SK-N-SH (cell line): ENCODE results near the gene KCNIP4.

Experiments used
- EP300 ChIP-seq, 2 experiments: IDR thresholded peaks; 2 replicates each; pipeline versions ENCODE4 v1.4.0 to v1.6.1; 2012; ENCODE audit warnings: borderline replicate concordance in 1 of 2, low read depth in 1 of 2, low read length in 1 of 2
- FOSL2 ChIP-seq: IDR thresholded peaks from 2 replicates; pipeline ENCODE4 v1.4.0; 2012; ENCODE audit warnings: low read depth, mild to moderate bottlenecking, moderate library complexity, borderline replicate concordance
- JUND ChIP-seq: IDR thresholded peaks from 2 replicates; pipeline ENCODE4 v1.4.0; 2012
- MXI1 ChIP-seq: IDR thresholded peaks from 2 replicates; pipeline ENCODE4 v1.6.1; 2012; ENCODE audit warnings: mild to moderate bottlenecking, low read depth, low read length, improper control_type of control experiment
- POLR2AphosphoS5 ChIP-seq: IDR thresholded peaks from 2 replicates; pipeline ENCODE4 v1.6.1; 2012; ENCODE audit warnings: low read depth, low read length
- RXRA ChIP-seq: IDR thresholded peaks from 2 replicates; pipeline ENCODE4 v1.4.0; 2012; ENCODE audit warnings: low read depth, mild to moderate bottlenecking, borderline replicate concordance
- TAF1 ChIP-seq: IDR thresholded peaks from 2 replicates; pipeline ENCODE4 v1.6.1; 2012; ENCODE audit warnings: low read depth, mild to moderate bottlenecking, low read length, moderate library complexity, borderline replicate concordance
- TCF12 ChIP-seq: IDR thresholded peaks from 2 replicates; pipeline ENCODE4 v1.4.0; 2012
- TEAD4 ChIP-seq: IDR thresholded peaks from 2 replicates; pipeline ENCODE4 v1.4.0; 2012; ENCODE audit warnings: mild to moderate bottlenecking, borderline replicate concordance; ENCODE audit not compliant: insufficient read depth
- USF1 ChIP-seq: IDR thresholded peaks from 2 replicates; pipeline ENCODE4 v1.4.0; 2012; ENCODE audit warnings: low read depth, borderline replicate concordance
- USF2 ChIP-seq: fragments of 150-350 bp; IDR thresholded peaks from 2 replicates; pipeline ENCODE4 v1.6.1; 2017; ENCODE audit warnings: antibody characterized with exemption, low read length, low read depth, borderline replicate concordance
- YY1 ChIP-seq: IDR thresholded peaks from 2 replicates; pipeline ENCODE4 v1.4.0; 2012; ENCODE audit warnings: low read depth, mild to moderate bottlenecking
- TF ChIP-seq, protein P1 (sequence below): fragments of 200-600 bp; sonication (generic); IDR thresholded peaks from 2 replicates; pipeline ENCODE4 v1.6.1; 2017; ENCODE audit warnings: antibody characterized with exemption, mild to moderate bottlenecking, moderate library complexity

GRCh38 chr4:21893136-21893535 is 55.4 kb downstream of the KCNIP4 start:
- TF ChIP-seq RXRA (no peak), EP300 (IDR thresholded peaks at IDR 0.05; ENCODE audit: borderline replicate concordance in 1 of 2, low read depth in 1 of 2, low read length in 1 of 2) (no peak), USF2 (no peak), TAF1 (no peak), MXI1 (no peak), POLR2AphosphoS5 (no peak), FOSL2 (no peak), TCF12 (peak; percentile 38; the same call in 1 of the 2 replicates), USF1 (no peak), JUND (no peak), YY1 (no peak), TEAD4 (no peak)
- TF ChIP-seq, protein P1, sequence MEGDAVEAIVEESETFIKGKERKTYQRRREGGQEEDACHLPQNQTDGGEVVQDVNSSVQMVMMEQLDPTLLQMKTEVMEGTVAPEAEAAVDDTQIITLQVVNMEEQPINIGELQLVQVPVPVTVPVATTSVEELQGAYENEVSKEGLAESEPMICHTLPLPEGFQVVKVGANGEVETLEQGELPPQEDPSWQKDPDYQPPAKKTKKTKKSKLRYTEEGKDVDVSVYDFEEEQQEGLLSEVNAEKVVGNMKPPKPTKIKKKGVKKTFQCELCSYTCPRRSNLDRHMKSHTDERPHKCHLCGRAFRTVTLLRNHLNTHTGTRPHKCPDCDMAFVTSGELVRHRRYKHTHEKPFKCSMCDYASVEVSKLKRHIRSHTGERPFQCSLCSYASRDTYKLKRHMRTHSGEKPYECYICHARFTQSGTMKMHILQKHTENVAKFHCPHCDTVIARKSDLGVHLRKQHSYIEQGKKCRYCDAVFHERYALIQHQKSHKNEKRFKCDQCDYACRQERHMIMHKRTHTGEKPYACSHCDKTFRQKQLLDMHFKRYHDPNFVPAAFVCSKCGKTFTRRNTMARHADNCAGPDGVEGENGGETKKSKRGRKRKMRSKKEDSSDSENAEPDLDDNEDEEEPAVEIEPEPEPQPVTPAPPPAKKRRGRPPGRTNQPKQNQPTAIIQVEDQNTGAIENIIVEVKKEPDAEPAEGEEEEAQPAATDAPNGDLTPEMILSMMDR: no peak
